ENCODE results near the gene ATP2B3. TPM values are rescaled to one million over a fixed set of nuclear protein-coding genes. Genes with fewer than 3 reads are reported as not detected.

ATP2B3 gene
- total and polyA plus RNA-seq, 9 of the 15 experiments (the other 6 are each of a cell fraction or from before 2014, with no cell fraction given): 0.04 TPM; not detected in 8

DNA sequence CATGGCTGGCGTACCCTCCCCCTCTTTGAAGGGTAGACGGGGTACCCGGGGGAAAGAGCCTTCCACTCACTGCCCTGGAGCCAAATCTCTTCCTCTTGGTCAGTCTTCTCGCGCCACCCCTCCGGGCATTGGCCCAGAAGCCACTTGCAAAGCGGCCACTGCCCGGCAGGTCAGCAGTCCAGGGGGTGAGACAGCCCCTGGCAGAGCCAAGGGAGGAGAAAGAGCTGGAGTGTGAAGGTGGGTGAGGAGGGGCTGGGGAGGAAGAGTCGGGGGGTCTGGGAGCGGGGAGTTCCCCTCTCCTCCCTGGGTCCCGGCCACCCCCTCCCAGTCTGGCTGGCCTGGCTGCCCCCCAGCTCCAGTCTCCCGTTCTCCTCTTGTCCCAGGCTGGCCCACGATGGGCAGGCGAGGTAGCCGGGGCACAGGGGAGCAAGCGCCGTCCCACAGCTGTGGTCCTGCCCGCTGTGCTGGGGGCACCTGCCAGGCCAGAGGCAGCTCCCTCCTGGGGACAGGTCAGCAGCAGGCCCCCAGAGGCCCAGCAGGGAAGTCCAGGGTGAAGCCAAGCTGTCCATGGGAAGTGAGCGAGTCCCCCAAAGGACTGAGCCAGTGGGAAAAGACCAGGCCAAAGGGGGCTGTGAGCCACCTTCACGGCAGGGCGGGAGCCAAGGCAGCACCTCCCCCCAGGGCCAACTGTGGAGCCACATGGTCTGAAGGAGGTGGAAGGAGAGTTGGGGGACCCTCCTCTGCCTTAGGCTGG is 108.0 kb downstream of the ATP2B3 start:
- H3K79me2 ChIP-seq (ENCODE audit: control insufficient read depth, insufficient read depth, low read length): no peaks in the 10 kb centered on the region
- no TSS peak for BruUV-seq (replicated peaks)
- H3K9ac ChIP-seq (ENCODE audit: insufficient read depth in 1 of 2, low read depth in 2 of 2, low read length in 2 of 2): no peak overlapping the region
- H2AFZ ChIP-seq (ENCODE audit: low read depth, low read length): no peak overlapping the region
- no peaks in the 10 kb centered on the region for H3K9me1 ChIP-seq (ENCODE audit: control insufficient read depth, insufficient read depth, low read length)
- no peak overlapping the region for H3K27ac ChIP-seq (ENCODE audit: extremely low read depth, low read depth, low read length)
- peaks cover 21 to 75% of the 10 kb centered on the region in 2 experiments; a peak in 4 of 5 replicates for H3K27me3 ChIP-seq (ENCODE audit: control insufficient read depth in 2 of 2, insufficient read depth in 2 of 2, low read length in 2 of 2)
- no peak for ATAC-seq
- H3K9me3 ChIP-seq (replicated peaks; ENCODE audit: control insufficient read depth, insufficient read depth, low read depth, low read length): no peaks in the 10 kb centered on the region
- H4K20me1 ChIP-seq (replicated peaks; ENCODE audit: control insufficient read depth, insufficient read depth, low read length): peaks cover 7% of the 10 kb centered on the region; the same call in 1 of the 2 replicates
- DNase-seq (ENCODE audit: extremely low read depth in 1 of 4, low spot score in 3 of 4): no peak
- in situ Hi-C loops (cut with MboI) (no loop called here), intact Hi-C loops (cut with micrococcal nuclease) (no loop called here)
- no peak overlapping the region for H3K4me2 ChIP-seq (ENCODE audit: insufficient read depth, low read length)
- H3K4me1 ChIP-seq (replicated peaks in 1 of 2; ENCODE audit: control insufficient read depth in 2 of 2, insufficient read depth in 2 of 2, low read length in 2 of 2): peaks cover 0 to 20% of the 10 kb centered on the region in 2 experiments; a peak in 2 of 5 replicates
- H3K36me3 ChIP-seq (ENCODE audit: control insufficient read depth, insufficient read depth, low read length): no peaks in the 10 kb centered on the region
- H3K4me3 ChIP-seq: no peak overlapping the region
- POLR2A ChIA-PET: interaction anchor here (0.5 kb wide), 1 partner anchor 220 kb away, joined by 3 read pairs; no protein-coding TSS in a partner anchor
- no peak for FAIRE-seq
- CTCF ChIA-PET (ENCODE audit: low intra/inter-chr PET ratio): no interaction called here
- WGBS (ENCODE audit: insufficient coverage, low coverage, missing lambda C conversion rate): 23% methylated on average over 8 of the region's 21 CpGs
- TF ChIP-seq PTRF (tag; IDR thresholded peaks at IDR 0.05) (no peak), HDAC8 (tag; IDR thresholded peaks at IDR 0.05) (no peak), DNMT1 (IDR thresholded peaks at IDR 0.05) (no peak), ZNF143 (CRISPR knock-in tag; IDR thresholded peaks at IDR 0.05) (no peak), ZNF668 (CRISPR knock-in tag; IDR thresholded peaks at IDR 0.05) (no peak), ZFX (CRISPR knock-in tag; IDR thresholded peaks at IDR 0.05) (no peak), ZNF140 (CRISPR knock-in tag; IDR thresholded peaks at IDR 0.05) (no peak), YBX1 (IDR thresholded peaks at IDR 0.05) (no peak)
- TF ChIP-seq, protein P1, sequence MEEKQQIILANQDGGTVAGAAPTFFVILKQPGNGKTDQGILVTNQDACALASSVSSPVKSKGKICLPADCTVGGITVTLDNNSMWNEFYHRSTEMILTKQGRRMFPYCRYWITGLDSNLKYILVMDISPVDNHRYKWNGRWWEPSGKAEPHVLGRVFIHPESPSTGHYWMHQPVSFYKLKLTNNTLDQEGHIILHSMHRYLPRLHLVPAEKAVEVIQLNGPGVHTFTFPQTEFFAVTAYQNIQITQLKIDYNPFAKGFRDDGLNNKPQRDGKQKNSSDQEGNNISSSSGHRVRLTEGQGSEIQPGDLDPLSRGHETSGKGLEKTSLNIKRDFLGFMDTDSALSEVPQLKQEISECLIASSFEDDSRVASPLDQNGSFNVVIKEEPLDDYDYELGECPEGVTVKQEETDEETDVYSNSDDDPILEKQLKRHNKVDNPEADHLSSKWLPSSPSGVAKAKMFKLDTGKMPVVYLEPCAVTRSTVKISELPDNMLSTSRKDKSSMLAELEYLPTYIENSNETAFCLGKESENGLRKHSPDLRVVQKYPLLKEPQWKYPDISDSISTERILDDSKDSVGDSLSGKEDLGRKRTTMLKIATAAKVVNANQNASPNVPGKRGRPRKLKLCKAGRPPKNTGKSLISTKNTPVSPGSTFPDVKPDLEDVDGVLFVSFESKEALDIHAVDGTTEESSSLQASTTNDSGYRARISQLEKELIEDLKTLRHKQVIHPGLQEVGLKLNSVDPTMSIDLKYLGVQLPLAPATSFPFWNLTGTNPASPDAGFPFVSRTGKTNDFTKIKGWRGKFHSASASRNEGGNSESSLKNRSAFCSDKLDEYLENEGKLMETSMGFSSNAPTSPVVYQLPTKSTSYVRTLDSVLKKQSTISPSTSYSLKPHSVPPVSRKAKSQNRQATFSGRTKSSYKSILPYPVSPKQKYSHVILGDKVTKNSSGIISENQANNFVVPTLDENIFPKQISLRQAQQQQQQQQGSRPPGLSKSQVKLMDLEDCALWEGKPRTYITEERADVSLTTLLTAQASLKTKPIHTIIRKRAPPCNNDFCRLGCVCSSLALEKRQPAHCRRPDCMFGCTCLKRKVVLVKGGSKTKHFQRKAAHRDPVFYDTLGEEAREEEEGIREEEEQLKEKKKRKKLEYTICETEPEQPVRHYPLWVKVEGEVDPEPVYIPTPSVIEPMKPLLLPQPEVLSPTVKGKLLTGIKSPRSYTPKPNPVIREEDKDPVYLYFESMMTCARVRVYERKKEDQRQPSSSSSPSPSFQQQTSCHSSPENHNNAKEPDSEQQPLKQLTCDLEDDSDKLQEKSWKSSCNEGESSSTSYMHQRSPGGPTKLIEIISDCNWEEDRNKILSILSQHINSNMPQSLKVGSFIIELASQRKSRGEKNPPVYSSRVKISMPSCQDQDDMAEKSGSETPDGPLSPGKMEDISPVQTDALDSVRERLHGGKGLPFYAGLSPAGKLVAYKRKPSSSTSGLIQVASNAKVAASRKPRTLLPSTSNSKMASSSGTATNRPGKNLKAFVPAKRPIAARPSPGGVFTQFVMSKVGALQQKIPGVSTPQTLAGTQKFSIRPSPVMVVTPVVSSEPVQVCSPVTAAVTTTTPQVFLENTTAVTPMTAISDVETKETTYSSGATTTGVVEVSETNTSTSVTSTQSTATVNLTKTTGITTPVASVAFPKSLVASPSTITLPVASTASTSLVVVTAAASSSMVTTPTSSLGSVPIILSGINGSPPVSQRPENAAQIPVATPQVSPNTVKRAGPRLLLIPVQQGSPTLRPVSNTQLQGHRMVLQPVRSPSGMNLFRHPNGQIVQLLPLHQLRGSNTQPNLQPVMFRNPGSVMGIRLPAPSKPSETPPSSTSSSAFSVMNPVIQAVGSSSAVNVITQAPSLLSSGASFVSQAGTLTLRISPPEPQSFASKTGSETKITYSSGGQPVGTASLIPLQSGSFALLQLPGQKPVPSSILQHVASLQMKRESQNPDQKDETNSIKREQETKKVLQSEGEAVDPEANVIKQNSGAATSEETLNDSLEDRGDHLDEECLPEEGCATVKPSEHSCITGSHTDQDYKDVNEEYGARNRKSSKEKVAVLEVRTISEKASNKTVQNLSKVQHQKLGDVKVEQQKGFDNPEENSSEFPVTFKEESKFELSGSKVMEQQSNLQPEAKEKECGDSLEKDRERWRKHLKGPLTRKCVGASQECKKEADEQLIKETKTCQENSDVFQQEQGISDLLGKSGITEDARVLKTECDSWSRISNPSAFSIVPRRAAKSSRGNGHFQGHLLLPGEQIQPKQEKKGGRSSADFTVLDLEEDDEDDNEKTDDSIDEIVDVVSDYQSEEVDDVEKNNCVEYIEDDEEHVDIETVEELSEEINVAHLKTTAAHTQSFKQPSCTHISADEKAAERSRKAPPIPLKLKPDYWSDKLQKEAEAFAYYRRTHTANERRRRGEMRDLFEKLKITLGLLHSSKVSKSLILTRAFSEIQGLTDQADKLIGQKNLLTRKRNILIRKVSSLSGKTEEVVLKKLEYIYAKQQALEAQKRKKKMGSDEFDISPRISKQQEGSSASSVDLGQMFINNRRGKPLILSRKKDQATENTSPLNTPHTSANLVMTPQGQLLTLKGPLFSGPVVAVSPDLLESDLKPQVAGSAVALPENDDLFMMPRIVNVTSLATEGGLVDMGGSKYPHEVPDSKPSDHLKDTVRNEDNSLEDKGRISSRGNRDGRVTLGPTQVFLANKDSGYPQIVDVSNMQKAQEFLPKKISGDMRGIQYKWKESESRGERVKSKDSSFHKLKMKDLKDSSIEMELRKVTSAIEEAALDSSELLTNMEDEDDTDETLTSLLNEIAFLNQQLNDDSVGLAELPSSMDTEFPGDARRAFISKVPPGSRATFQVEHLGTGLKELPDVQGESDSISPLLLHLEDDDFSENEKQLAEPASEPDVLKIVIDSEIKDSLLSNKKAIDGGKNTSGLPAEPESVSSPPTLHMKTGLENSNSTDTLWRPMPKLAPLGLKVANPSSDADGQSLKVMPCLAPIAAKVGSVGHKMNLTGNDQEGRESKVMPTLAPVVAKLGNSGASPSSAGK (IDR thresholded peaks at IDR 0.05): no peak
- TF ChIP-seq, protein P2, sequence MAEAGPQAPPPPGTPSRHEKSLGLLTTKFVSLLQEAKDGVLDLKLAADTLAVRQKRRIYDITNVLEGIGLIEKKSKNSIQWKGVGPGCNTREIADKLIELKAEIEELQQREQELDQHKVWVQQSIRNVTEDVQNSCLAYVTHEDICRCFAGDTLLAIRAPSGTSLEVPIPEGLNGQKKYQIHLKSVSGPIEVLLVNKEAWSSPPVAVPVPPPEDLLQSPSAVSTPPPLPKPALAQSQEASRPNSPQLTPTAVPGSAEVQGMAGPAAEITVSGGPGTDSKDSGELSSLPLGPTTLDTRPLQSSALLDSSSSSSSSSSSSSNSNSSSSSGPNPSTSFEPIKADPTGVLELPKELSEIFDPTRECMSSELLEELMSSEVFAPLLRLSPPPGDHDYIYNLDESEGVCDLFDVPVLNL (CRISPR knock-in tag; IDR thresholded peaks at IDR 0.05; ENCODE audit: low read depth): no peak

Data from K562 (cell line).